Measurements from ENCODE around the gene NKAPD1.
"Not testable (repeated sequence)": the region's sequence is repeated elsewhere in the genome, so short reads cannot be mapped to it uniquely, and the experiment has no call there.

Gene NKAPD1

DNA sequence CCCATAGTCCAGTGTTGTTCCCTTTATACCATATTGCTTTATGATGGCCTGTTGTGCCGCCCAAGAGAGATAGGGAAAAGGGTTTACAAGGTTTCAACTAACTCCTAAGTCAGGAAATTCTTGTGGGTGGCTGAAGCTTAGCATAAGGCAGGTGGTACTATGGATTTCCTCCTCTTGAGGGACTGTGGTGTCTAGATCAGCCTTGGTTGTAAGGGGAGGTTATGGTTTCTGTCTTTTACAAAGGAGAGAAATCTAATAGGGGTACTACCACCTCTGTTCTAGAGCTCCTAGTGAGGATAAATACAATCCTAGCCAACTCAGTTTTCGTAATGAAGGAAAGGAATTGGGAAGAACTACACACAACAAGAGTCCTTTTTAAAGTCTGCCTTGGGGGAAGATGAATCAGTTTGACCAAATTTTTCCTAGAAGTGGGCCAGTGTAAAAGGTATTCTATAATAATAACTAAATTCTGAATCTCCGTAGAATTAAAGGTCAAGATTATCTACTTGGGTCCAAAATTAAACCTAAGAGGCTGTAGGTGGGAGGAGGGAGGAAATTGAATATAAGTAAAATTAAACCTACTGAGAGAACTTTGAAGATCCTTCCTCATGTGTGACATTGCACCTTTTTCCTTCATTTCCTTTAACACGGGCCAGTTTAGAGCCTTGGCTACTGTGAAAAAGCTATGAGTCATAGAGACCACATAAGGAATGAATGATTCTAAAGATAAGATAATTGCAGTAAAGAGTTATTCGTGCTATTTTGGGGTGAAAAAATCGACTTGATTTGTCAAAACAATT is 31.7 kb upstream of the NKAPD1 start:
- peaks cover 0 to 7% (median 0%) of the 10 kb centered on the region in 10 experiments; a peak in 3 of 20 replicates for H3K4me1 ChIP-seq
- H3K27ac ChIP-seq: no peak overlapping the region
- peaks cover 0 to 14% (median 0%) of the 10 kb centered on the region in 11 experiments; a peak in 2 of 22 replicates for H4K20me1 ChIP-seq
- H3K4me2 ChIP-seq: peak overlapping the region in 1 of 11 experiments; percentile 26; a peak in 2 of 22 replicates
- no peak overlapping the region for H3K4me3 ChIP-seq
- peaks cover 0 to 9% (median 5%) of the 10 kb centered on the region in 11 experiments; a peak in 11 of 22 replicates for H3K9me3 ChIP-seq (replicated peaks in 1 of 11)
- H3K27me3 ChIP-seq: no peaks in the 10 kb centered on the region
- no peak for TF ChIP-seq Cebpa-rat (IDR thresholded peaks at IDR 0.05)
- peaks cover 85 to 100% (median 97%) of the 10 kb centered on the region in 11 experiments for H3K36me3 ChIP-seq
- H3K9ac ChIP-seq: no peak overlapping the region

DNA sequence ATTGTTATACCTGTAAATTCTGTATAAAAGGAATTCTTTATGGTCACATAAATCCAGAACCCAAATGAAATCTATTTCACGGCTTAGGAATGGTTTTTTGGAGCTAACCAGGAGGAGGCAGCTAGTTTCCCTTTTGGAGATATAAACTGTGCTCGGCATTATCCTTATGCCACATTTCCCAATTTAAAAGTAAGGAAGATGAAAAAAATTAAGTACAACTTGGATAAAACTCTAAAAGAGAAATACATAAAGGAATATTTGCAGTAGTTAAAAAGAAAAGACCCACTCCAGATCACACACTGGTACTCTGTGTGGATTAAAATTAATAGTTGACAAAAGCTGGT is 31.2 kb upstream of the NKAPD1 start:
- H3K4me2 ChIP-seq: no peak overlapping the region; a peak in 1 of 22 replicates
- H3K9me3 ChIP-seq (replicated peaks in 1 of 11): peaks cover 0 to 13% (median 8%) of the 10 kb centered on the region in 11 experiments; a peak in 12 of 22 replicates
- H4K20me1 ChIP-seq: peaks cover 0 to 14% (median 0%) of the 10 kb centered on the region in 11 experiments; a peak in 2 of 22 replicates
- peaks cover 0 to 7% (median 0%) of the 10 kb centered on the region in 10 experiments; a peak in 4 of 20 replicates for H3K4me1 ChIP-seq
- no peak overlapping the region for H3K27ac ChIP-seq
- H3K36me3 ChIP-seq: peaks cover 82 to 100% (median 97%) of the 10 kb centered on the region in 11 experiments
- no peak overlapping the region for H3K4me3 ChIP-seq
- no peak for TF ChIP-seq Cebpa-rat (IDR thresholded peaks at IDR 0.05)
- H3K9ac ChIP-seq: no peak overlapping the region
- no peaks in the 10 kb centered on the region for H3K27me3 ChIP-seq

DNA sequence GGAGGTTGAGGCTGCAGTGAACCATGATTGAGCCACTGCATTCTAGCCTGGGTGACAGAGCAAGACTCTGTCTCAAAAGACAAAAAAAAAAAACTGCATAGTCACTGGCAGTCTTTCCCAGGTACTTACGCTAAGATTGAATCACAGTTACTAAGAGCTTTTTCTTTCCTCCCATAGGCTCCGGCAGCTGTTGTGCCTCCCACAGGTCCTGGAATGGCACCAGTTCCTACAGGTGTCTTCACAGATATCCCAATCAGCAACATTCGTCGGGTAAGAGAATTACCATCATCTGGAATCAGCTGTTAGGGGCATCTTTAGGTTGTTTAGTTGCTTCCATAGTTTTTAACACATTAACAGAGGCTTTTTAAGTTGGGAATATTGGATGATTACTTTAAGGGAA is 29.1 kb upstream of the NKAPD1 start:
- no peak for TF ChIP-seq Cebpa-rat (IDR thresholded peaks at IDR 0.05)
- H3K27ac ChIP-seq: no peak overlapping the region
- H3K4me2 ChIP-seq: no peak overlapping the region
- peaks cover 64 to 100% (median 95%) of the 10 kb centered on the region in 11 experiments for H3K36me3 ChIP-seq
- H3K4me1 ChIP-seq: peaks cover 0 to 25% (median 5%) of the 10 kb centered on the region in 10 experiments; a peak in 13 of 20 replicates
- H3K27me3 ChIP-seq: no peaks in the 10 kb centered on the region
- H3K9ac ChIP-seq: no peak overlapping the region
- H3K9me3 ChIP-seq (replicated peaks in 1 of 11): peaks cover 0 to 13% (median 8%) of the 10 kb centered on the region in 11 experiments; a peak in 12 of 22 replicates
- peaks cover 0 to 14% (median 0%) of the 10 kb centered on the region in 11 experiments; a peak in 2 of 22 replicates for H4K20me1 ChIP-seq
- H3K4me3 ChIP-seq: no peak overlapping the region

DNA sequence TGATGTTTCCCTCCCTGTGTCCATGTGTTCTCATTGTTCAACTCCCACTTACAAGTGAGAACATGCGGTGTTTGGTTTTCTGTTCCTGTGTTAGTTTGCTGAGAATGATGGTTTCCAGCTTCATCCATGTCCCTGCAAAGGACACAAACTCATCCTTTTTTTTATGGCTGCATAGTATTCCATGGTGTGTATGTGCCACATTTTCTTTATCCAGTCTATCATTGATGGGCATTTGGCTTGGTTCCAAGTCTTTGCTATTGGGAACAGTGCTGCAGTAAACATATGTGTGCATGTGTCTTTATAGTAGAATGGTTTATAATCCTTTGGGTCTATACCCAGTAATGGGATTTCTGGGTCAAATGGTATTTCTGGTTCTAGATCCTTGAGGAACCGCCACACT is 27.5 kb upstream of the NKAPD1 start:
- not testable (repeated sequence) for H3K27me3 ChIP-seq
- peaks cover 0 to 42% (median 12%) of the 10 kb centered on the region in 10 experiments; a peak in 14 of 20 replicates for H3K4me1 ChIP-seq
- peaks cover 52 to 100% (median 94%) of the 10 kb centered on the region in 11 experiments for H3K36me3 ChIP-seq

DNA sequence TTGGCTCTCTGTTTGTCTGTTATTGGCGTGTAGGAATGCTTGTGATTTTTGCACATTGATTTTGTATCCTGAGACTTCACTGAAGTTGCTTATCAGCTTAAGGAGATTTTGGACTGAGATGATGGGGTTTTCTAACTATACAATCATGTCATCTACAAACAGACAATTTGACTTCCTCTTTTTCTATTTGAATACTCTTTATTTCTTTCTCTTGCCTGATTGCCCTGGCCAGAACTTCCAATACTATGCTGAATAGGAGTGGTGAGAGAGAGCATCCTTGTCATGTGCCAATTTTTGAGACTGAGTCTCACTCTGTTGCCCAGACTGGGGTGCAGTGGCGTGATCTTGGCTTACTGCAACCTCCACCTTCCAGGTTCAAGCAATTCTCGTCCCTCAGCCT is 25.8 kb upstream of the NKAPD1 start:
- not testable (repeated sequence) for H3K9ac ChIP-seq, H4K20me1 ChIP-seq, H3K4me3 ChIP-seq, H3K27me3 ChIP-seq
- peak overlapping the region in 4 of 11 experiments; percentile 18 to 50 (median 44); a peak in 6 of 22 replicates for H3K27ac ChIP-seq
- peaks cover 0 to 42% (median 10%) of the 10 kb centered on the region in 10 experiments; a peak in 14 of 20 replicates for H3K4me1 ChIP-seq
- H3K9me3 ChIP-seq (replicated peaks in 1 of 11): peaks cover 0 to 13% (median 8%) of the 10 kb centered on the region in 11 experiments; a peak in 12 of 22 replicates
- H3K4me2 ChIP-seq: peak overlapping the region in 5 of 11 experiments; percentile 46 to 78 (median 63); a peak in 8 of 22 replicates
- peaks cover 55 to 100% (median 96%) of the 10 kb centered on the region in 11 experiments for H3K36me3 ChIP-seq

More for the DNA sequence above, 27.5 kb upstream of the NKAPD1 start:
- H3K27ac ChIP-seq, H4K20me1 ChIP-seq, H3K4me2 ChIP-seq, H3K9ac ChIP-seq, H3K4me3 ChIP-seq: not testable (repeated sequence)
- peaks cover 0 to 13% (median 8%) of the 10 kb centered on the region in 11 experiments; a peak in 12 of 22 replicates for H3K9me3 ChIP-seq (replicated peaks in 1 of 11)

DNA sequence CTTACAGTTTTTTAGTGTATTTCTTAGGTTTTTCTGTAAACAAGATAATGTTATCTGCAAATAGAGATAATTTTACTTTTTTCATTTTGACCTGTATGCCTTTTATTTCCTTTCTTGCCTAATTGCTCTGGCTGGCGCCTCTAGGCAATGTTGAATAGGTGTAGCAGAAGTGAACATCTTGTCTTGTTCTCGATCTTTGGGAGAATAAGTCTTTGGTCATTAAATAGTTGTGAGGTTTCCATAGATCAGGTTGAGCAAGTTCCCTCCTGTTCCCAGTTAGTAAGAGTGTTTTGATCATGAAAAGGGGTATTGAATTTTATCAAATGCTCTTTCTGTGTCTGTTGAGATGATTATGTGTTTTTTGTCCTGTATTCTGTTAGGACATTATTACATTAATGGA is 24.3 kb upstream of the NKAPD1 start:
- H3K36me3 ChIP-seq: peaks cover 62 to 100% (median 96%) of the 10 kb centered on the region in 11 experiments
- H3K4me1 ChIP-seq: peaks cover 0 to 46% (median 10%) of the 10 kb centered on the region in 10 experiments; a peak in 14 of 20 replicates
- peak overlapping the region in 1 of 11 experiments; percentile 72; a peak in 2 of 22 replicates for H3K4me2 ChIP-seq

DNA sequence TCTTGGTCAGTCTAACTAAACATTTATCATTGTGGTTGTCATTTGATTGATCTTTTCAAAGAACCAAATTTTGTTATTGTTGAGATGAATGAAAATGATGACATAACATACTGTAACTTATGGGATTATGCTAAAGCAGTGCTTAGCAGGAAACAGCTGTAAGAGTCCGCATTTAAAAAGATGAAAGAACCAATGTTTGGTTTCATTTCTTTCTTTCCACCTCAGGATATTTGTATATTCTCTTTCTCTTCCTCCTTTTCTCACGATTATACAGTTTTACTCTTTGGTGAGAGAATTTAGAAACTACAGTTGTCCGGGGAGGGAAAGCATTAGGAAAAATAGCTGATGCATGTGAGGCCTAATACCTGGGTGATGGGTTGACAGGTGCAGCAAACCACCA is 23.4 kb upstream of the NKAPD1 start:
- Histone ChIP-seq H3K27ac (peak overlapping the region in 3 of 11 experiments; percentile 15 to 65 (median 39); a peak in 5 of 22 replicates), H3K4me2 (peak overlapping the region in 2 of 11 experiments; percentile 66 to 72; a peak in 4 of 22 replicates), H3K9ac (peak overlapping the region in 1 of 11 experiments; percentile 50; a peak in 1 of 22 replicates)

More for the DNA sequence above, 24.3 kb upstream of the NKAPD1 start:
- Histone ChIP-seq H3K9me3 (replicated peaks in 1 of 11) (peaks cover 0 to 13% (median 8%) of the 10 kb centered on the region in 11 experiments; a peak in 12 of 22 replicates), H3K4me3 (no peak overlapping the region), H4K20me1 (no peaks in the 10 kb centered on the region; a peak in 1 of 22 replicates), H3K27me3 (no peaks in the 10 kb centered on the region), H3K9ac (no peak overlapping the region), H3K27ac (no peak overlapping the region)
- TF ChIP-seq Cebpa-rat (IDR thresholded peaks at IDR 0.05): no peak

DNA sequence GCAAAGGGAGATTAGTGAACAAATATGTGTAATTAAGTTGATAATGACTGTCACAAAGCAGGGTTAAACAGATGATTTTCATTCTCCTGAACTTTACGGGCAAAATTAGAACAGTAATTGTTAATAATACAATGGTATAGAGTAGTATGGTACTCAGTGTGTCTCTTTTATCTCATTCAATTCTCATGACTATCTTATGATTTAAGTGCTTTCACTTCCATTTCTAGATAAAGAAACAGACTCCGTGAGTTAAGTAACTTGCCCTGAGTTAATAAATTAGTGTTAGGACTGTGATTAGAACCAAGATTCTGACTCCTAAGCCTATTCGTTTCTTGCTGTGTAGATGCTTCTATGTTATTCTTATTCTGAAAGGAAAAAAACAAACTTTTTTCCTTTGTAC is 22.3 kb upstream of the NKAPD1 start:
- Histone ChIP-seq H3K4me2 (peak overlapping the region in 2 of 11 experiments; percentile 66 to 72; a peak in 3 of 22 replicates), H3K4me1 (peaks cover 0 to 47% (median 10%) of the 10 kb centered on the region in 10 experiments; a peak in 14 of 20 replicates), H3K9me3 (replicated peaks in 1 of 11) (peaks cover 0 to 11% (median 7%) of the 10 kb centered on the region in 11 experiments; a peak in 11 of 22 replicates), H3K27me3 (no peaks in the 10 kb centered on the region), H3K27ac (peak overlapping the region in 3 of 11 experiments; percentile 21 to 65 (median 26); a peak in 4 of 22 replicates), H3K9ac (0 out of 22 replicates have a peak overlapping the region, but pooled peaks of 1 of the 11 experiments have one; percentile 50), H3K4me3 (no peak overlapping the region), H4K20me1 (no peaks in the 10 kb centered on the region; a peak in 1 of 22 replicates), H3K36me3 (peaks cover 59 to 100% (median 96%) of the 10 kb centered on the region in 11 experiments)
- no peak for TF ChIP-seq Cebpa-rat (IDR thresholded peaks at IDR 0.05)

More for the DNA sequence above, 23.4 kb upstream of the NKAPD1 start:
- Histone ChIP-seq H3K4me1 (peaks cover 0 to 47% (median 10%) of the 10 kb centered on the region in 10 experiments; a peak in 14 of 20 replicates), H3K36me3 (peaks cover 58 to 100% (median 94%) of the 10 kb centered on the region in 11 experiments), H4K20me1 (no peaks in the 10 kb centered on the region; a peak in 1 of 22 replicates), H3K4me3 (no peak overlapping the region), H3K9me3 (replicated peaks in 1 of 11) (peaks cover 0 to 13% (median 8%) of the 10 kb centered on the region in 11 experiments; a peak in 11 of 22 replicates), H3K27me3 (no peaks in the 10 kb centered on the region)
- TF ChIP-seq Cebpa-rat (IDR thresholded peaks at IDR 0.05): no peak
